ENCODE results near the gene LRRC1.

DNA sequence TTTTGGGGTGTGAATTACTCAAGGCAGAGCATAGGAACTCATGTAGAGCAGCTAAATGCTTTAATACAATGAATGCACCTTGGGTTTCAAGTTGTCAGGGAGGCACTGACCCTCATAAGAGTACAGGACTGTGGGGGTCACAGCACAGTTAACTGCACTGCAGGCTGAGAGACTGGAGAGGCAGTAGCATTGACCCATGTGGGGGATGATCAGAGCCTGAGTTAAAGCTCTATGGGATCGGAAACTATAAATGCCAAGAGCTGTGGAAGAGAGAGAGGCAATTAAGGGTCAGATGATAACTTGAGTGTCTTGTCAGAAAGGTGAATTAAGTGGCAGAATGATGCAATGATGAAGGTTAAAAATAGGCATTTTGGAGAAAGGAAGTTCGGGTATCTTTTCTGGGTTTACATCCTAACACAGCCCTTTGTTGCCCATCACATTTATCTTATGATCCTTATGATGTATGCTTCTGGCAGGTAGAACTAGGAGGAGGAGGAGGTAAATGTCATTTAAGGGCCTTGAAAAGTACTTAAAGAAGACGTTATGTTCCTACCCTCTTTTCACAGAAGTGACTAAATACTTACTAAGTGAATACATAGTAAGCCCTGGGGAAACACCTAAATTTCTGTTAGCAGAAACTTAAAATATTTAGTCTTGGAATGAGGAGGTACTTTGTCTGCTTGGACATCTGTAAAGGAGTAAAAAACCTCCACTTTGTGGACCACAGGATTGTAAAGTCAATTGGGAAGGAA, 24.2 kb downstream of the LRRC1 start:
- TF ChIP-seq CTCF (IDR thresholded peaks at IDR 0.05) (no peak), POLR2A (IDR thresholded peaks at IDR 0.05) (no peak), EP300 (IDR thresholded peaks at IDR 0.05; ENCODE audit: low read depth) (no peak), POLR2AphosphoS5 (IDR thresholded peaks at IDR 0.05) (no peak)
